GM23338 (cell line): ENCODE measurements around the gene UNC93A. TPM values are rescaled to one million over a fixed set of nuclear protein-coding genes. Genes with fewer than 3 reads are reported as not detected.
A peak's percentile ranks its signal among the peaks of the same experiment; 100 is the strongest.

Experiments
- ATAC-seq: fragments of 200-7000 bp; cut with Tn5 transposase; 3 replicates; pipeline ENCODE4 v1.9.1; 2020
- DNase-seq: peaks from one replicate; pipeline ENCODE4 v3.0.0-alpha.2; 2015; ENCODE audit warnings: low spot score
- H2AFZ ChIP-seq: fragments of 200-600 bp; sonication (generic); 2 replicates; pipeline ENCODE4 v1.8.0; 2016; ENCODE audit warnings: antibody characterized with exemption, mild to moderate bottlenecking, moderate library complexity
- H3F3A ChIP-seq: fragments of 200-600 bp; sonication (generic); replicated peaks from 2 replicates; pipeline ENCODE4 v1.8.0; 2017; ENCODE audit warnings: antibody characterized with exemption, mixed run types, low read depth
- H3K27ac ChIP-seq: fragments of 200-600 bp; sonication (generic); 2 replicates; pipeline ENCODE4 v1.6.1; 2016; ENCODE audit warnings: low read depth
- H3K27me3 ChIP-seq: fragments of 200-600 bp; sonication (generic); 2 replicates; pipeline ENCODE4 v1.8.0; 2016; ENCODE audit warnings: mild to moderate bottlenecking, mixed run types, moderate library complexity; ENCODE audit not compliant: insufficient read depth
- H3K36me3 ChIP-seq: fragments of 200-600 bp; sonication (generic); 2 replicates; pipeline ENCODE4 v1.8.0; 2016; ENCODE audit warnings: mild to moderate bottlenecking; ENCODE audit not compliant: insufficient read depth
- H3K4me1 ChIP-seq: fragments of 200-600 bp; sonication (generic); 2 replicates; pipeline ENCODE4 v1.8.0; 2016; ENCODE audit warnings: mild to moderate bottlenecking, moderate library complexity; ENCODE audit not compliant: insufficient read depth
- H3K4me2 ChIP-seq: fragments of 200-600 bp; sonication (generic); 2 replicates; pipeline ENCODE4 v1.7.1; 2017; ENCODE audit warnings: mixed run types
- H3K4me3 ChIP-seq: fragments of 200-600 bp; sonication (generic); 2 replicates; pipeline ENCODE4 v1.6.1; 2016; ENCODE audit warnings: mixed run types
- H3K79me2 ChIP-seq: fragments of 200-600 bp; sonication (generic); replicated peaks from 2 replicates; pipeline ENCODE4 v1.8.0; 2017; ENCODE audit warnings: mild to moderate bottlenecking; ENCODE audit not compliant: insufficient read depth
- H3K9me2 ChIP-seq: fragments of 200-600 bp; sonication (generic); 2 replicates; pipeline ENCODE4 v1.8.0; 2017; ENCODE audit not compliant: insufficient read depth
- H4K20me1 ChIP-seq: fragments of 200-600 bp; sonication (generic); replicated peaks from 2 replicates; pipeline ENCODE4 v1.8.0; 2017; ENCODE audit warnings: mild to moderate bottlenecking; ENCODE audit not compliant: insufficient read depth
- H3K27ac Mint-ChIP-seq: 2 replicates; pipeline ENCODE4 v1.8.0; 2020; ENCODE audit warnings: inconsistent platforms, mild to moderate bottlenecking, moderate library complexity, mixed read lengths
- H3K27me3 Mint-ChIP-seq: 3 replicates; pipeline ENCODE4 v1.8.0; 2022; ENCODE audit warnings: low read depth, mild to moderate bottlenecking, moderate library complexity, mixed read lengths, inconsistent platforms; ENCODE audit not compliant: insufficient read depth, poor library complexity
- H3K36me3 Mint-ChIP-seq: 3 replicates; pipeline ENCODE4 v1.8.0; 2021; ENCODE audit warnings: low read depth, mild to moderate bottlenecking, inconsistent platforms, moderate library complexity, mixed read lengths
- H3K4me1 Mint-ChIP-seq: 3 replicates; pipeline ENCODE4 v1.8.0; 2020; ENCODE audit warnings: mild to moderate bottlenecking, inconsistent platforms, mixed read lengths
- H3K4me3 Mint-ChIP-seq: 3 replicates; pipeline ENCODE4 v1.8.0; 2021; ENCODE audit warnings: moderate library complexity, mild to moderate bottlenecking, inconsistent platforms, mixed read lengths
- H3K9me3 Mint-ChIP-seq: 3 replicates; pipeline ENCODE4 v1.8.0; 2020; ENCODE audit warnings: moderate library complexity, mild to moderate bottlenecking, inconsistent platforms, mixed read lengths
- CTCF ChIP-seq, 2 experiments: fragments of 200-600 bp in 1 of 2; sonication (generic) in 1 of 2; conservative IDR thresholded peaks; 2 replicates each; pipeline versions ENCODE4 v1.5.1 to v1.6.1; 2016 to 2017; ENCODE audit warnings: antibody characterized with exemption in 2 of 2, low read depth in 2 of 2, mild to moderate bottlenecking in 2 of 2, moderate library complexity in 1 of 2
- ETS1 ChIP-seq: IDR thresholded peaks from 2 replicates; pipeline ENCODE4 v1.6.1; 2016; ENCODE audit warnings: antibody characterized with exemption
- EZH2 ChIP-seq: fragments of 200-600 bp; sonication (generic); IDR thresholded peaks from one replicate; pipeline ENCODE4 v1.8.0; 2017; ENCODE audit warnings: antibody characterized with exemption, mild to moderate bottlenecking, low read depth; ENCODE audit not compliant: unreplicated experiment
- EZH2phosphoT487 ChIP-seq: fragments of 200-600 bp; sonication (generic); IDR thresholded peaks from one replicate; pipeline ENCODE4 v1.8.1; 2018; ENCODE audit warnings: antibody characterized with exemption; ENCODE audit not compliant: unreplicated experiment
- JUNB ChIP-seq: IDR thresholded peaks from one replicate; pipeline ENCODE4 v1.6.1; 2016; ENCODE audit warnings: antibody characterized with exemption; ENCODE audit not compliant: unreplicated experiment
- POLR2AphosphoS5 ChIP-seq: IDR thresholded peaks from 2 replicates; pipeline ENCODE4 v1.6.1; 2016; ENCODE audit warnings: antibody characterized with exemption, low read depth
- REST ChIP-seq: IDR thresholded peaks from one replicate; pipeline ENCODE4 v1.6.1; 2018; ENCODE audit warnings: antibody characterized with exemption; ENCODE audit not compliant: unreplicated experiment
- STAT1 ChIP-seq: IDR thresholded peaks from one replicate; pipeline ENCODE4 v1.6.1; 2016; ENCODE audit warnings: antibody characterized with exemption; ENCODE audit not compliant: unreplicated experiment
- ZNF114 ChIP-seq: fragments of 250-450 bp; sonication (Bioruptor Pico); IDR thresholded peaks from 2 replicates; pipeline ENCODE4 v1.5.0; 2020; ENCODE audit warnings: mild to moderate bottlenecking, moderate library complexity
- ZNF331 ChIP-seq: fragments of 250-450 bp; sonication (Bioruptor Pico); IDR thresholded peaks from 2 replicates; pipeline ENCODE4 v1.5.0; 2020; ENCODE audit warnings: low read depth, mild to moderate bottlenecking, moderate library complexity
- polyA plus RNA-seq: library from polyadenylated mRNA; unstranded; fragments of >200 nt; fragmentation: Nextera tagmentation; extraction: Ambion mirVana; gene quantifications from 2 replicates; pipeline ENCODE4 v1.2.1, GENCODE V29; 2016
- total RNA-seq: library from RNA; depleted of rRNA; stranded (reverse); fragments of >200 nt; shearing (Covaris generic); gene quantifications from 2 replicates; pipeline ENCODE4 v1.2.3, GENCODE V29; 2014

Gene UNC93A
- total and polyA plus RNA-seq, 2 experiments from 2014 or later, result 0.18 to 0.28 TPM

- H3K4me2 ChIP-seq, result no peak overlapping the region
- H3K79me2 ChIP-seq, result no peaks in the 10 kb centered on the region
- H3K9me2 ChIP-seq, result no peaks in the 10 kb centered on the region
- peak; percentile 37 for ATAC-seq
- Mint-ChIP-seq H3K27ac (no peak overlapping the region), H3K9me3 (peaks cover 2% of the 10 kb centered on the region), H3K4me3 (no peak overlapping the region), H3K4me1 (peaks cover 27% of the 10 kb centered on the region), H3K27me3 (peaks cover 20% of the 10 kb centered on the region), H3K36me3 (no peaks in the 10 kb centered on the region)
- H3K36me3 ChIP-seq, result no peaks in the 10 kb centered on the region
- H2AFZ ChIP-seq, result no peak overlapping the region
- no peak overlapping the region for H3K27ac ChIP-seq
- H3K4me3 ChIP-seq, result no peak overlapping the region
- H3K27me3 ChIP-seq, result no peaks in the 10 kb centered on the region
- H4K20me1 ChIP-seq, result no peaks in the 10 kb centered on the region
- DNase-seq, result no peak
- H3F3A ChIP-seq, result no peaks in the 10 kb centered on the region
- H3K4me1 ChIP-seq, result peaks cover 10% of the 10 kb centered on the region
- TF ChIP-seq STAT1 (no peak), ZNF331 (CRISPR knock-in tag) (no peak), CTCF (conservative IDR thresholded peaks at IDR 0.05; ENCODE audit: low read depth in 2 of 2) (no peak), EZH2 (no peak), REST (no peak)
These were observed 10.0 kb downstream of the UNC93A start for GRCh38 chr6:167300902-167301777.

GRCh38 chr6:167302074-167302473 lies 11.0 kb downstream of the UNC93A start:
- Histone ChIP-seq H3K27me3 (no peaks in the 10 kb centered on the region), H3K79me2 (no peaks in the 10 kb centered on the region), H3F3A (no peaks in the 10 kb centered on the region), H3K4me1 (peaks cover 10% of the 10 kb centered on the region), H3K36me3 (no peaks in the 10 kb centered on the region), H2AFZ (no peak overlapping the region), H3K27ac (no peak overlapping the region), H3K4me2 (no peak overlapping the region), H3K9me2 (no peaks in the 10 kb centered on the region), H4K20me1 (no peaks in the 10 kb centered on the region), H3K4me3 (no peak overlapping the region)
- Mint-ChIP-seq H3K27me3 (peaks cover 18% of the 10 kb centered on the region), H3K9me3 (peaks cover 2% of the 10 kb centered on the region), H3K4me1 (peaks cover 29% of the 10 kb centered on the region), H3K27ac (no peak overlapping the region), H3K36me3 (no peaks in the 10 kb centered on the region; the same call in 2 of the 3 replicates), H3K4me3 (no peak overlapping the region)
- ATAC-seq, result no peak
- DNase-seq, result no peak
- TF ChIP-seq ZNF114 (no peak), STAT1 (no peak), JUNB (no peak), CTCF (conservative IDR thresholded peaks at IDR 0.05; ENCODE audit: low read depth in 2 of 2) (no peak), EZH2 (no peak), ZNF331 (CRISPR knock-in tag) (no peak), ETS1 (no peak), POLR2AphosphoS5 (no peak), EZH2phosphoT487 (no peak)
